Tibial artery (tissue), 4 donors: ENCODE results near the gene GLI3.

Experiments
- DNase-seq, 2 donors: peaks; one replicate each; pipeline ENCODE4 v3.0.0-alpha.2; 2019
- H3K27ac ChIP-seq, 2 donors: fragments of 200-600 bp; sonication (generic) in 1 of 2; 1 replicate in 1 of 2; 2 replicates in 1 of 2; pipeline ENCODE4 v1.5.1; 2018 to 2019; ENCODE audit warnings: mild to moderate bottlenecking in 1 of 2
- H3K27me3 ChIP-seq, 2 donors: fragments of 200-600 bp; sonication (generic) in 1 of 2; one replicate each; pipeline versions ENCODE4 v1.5.1 to v1.6.0; 2016 to 2019
- H3K36me3 ChIP-seq, 3 donors: fragments of 200-600 bp; sonication (generic) in 2 of 3; one replicate each; pipeline ENCODE4 v1.5.1; 2016 to 2019; ENCODE audit warnings: mild to moderate bottlenecking in 2 of 3
- H3K4me1 ChIP-seq, 4 donors: fragments of 200-600 bp; sonication (generic) in 2 of 4; 1 replicate in 3 of 4; 2 replicates in 1 of 4; pipeline ENCODE4 v1.5.1; 2016 to 2019
- H3K4me3 ChIP-seq, 2 donors: fragments of 200-600 bp; sonication (generic) in 1 of 2; 1 replicate in 1 of 2; 2 replicates in 1 of 2; pipeline ENCODE4 v1.5.1; 2018 to 2019; ENCODE audit warnings: mild to moderate bottlenecking in 2 of 2
- H3K9me3 ChIP-seq, 3 donors: fragments of 200-600 bp; sonication (generic) in 1 of 3; one replicate each; pipeline ENCODE4 v1.5.1; 2016 to 2019
- intact Hi-C: fragments of 100-400 bp; cut with DNase I; formaldehyde crosslinking; loops from one replicate; pipeline ENCODE4 v1.15.0; 2023; ENCODE audit warnings: low total_unique reads
- TF ChIP-seq, protein P1 (sequence below), 2 experiments: fragments of 200-600 bp in 1 of 2; fragments of 450-650 bp in 1 of 2; IDR thresholded peaks; one replicate each; pipeline ENCODE4 v1.5.1; 2017 to 2019; ENCODE audit warnings: antibody characterized with exemption in 2 of 2, mild to moderate bottlenecking in 1 of 2, moderate library complexity in 1 of 2

The GLI3 gene

DNA sequence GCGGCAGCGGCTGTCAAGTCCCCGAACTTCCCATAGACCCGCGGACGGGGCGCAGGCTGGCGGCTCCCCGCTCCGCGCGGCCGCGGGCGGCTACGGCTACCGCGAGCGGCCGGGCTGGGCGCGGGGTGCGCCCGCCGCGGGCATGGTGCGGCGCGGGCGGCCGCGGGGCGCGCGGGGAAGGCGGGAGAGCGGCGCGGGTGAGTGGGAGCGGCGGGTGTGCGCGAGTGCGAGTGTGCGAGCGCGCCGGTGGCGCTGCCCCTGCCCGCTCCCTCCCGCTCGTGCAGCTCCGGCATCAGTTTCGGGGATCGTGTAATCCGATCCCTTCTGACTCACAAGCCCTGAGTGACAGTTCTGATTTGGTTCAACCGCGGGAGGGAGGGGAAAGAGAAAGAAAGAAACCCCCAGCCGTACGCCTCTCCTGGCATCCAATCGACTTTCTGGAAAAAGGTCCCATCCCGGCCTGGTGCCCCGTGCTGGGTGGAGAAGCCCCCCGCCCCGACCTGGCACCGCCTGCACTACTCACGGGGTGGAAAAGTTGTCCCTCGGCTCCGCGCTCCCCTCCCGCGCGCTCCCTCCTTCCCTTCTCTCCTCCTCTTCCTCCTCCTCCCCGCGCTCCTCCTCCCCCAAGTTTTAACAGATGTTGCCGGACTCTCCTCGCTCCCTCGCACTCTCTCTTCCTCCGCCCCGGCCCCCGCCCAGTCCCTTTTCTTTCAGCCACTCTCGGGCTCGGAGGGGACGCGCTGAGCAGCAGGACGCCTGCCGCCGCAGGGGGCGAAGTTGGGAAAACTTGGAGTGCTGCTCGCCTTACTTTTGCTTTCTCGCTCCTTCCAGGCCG is at the start of gene GLI3:
Gene GLI3, minus strand, starts transcription at position 234 of the 835 bp plus-strand sequence. CDS start 13,956 bp downstream, outside the sequence.
- TF ChIP-seq, protein P1, sequence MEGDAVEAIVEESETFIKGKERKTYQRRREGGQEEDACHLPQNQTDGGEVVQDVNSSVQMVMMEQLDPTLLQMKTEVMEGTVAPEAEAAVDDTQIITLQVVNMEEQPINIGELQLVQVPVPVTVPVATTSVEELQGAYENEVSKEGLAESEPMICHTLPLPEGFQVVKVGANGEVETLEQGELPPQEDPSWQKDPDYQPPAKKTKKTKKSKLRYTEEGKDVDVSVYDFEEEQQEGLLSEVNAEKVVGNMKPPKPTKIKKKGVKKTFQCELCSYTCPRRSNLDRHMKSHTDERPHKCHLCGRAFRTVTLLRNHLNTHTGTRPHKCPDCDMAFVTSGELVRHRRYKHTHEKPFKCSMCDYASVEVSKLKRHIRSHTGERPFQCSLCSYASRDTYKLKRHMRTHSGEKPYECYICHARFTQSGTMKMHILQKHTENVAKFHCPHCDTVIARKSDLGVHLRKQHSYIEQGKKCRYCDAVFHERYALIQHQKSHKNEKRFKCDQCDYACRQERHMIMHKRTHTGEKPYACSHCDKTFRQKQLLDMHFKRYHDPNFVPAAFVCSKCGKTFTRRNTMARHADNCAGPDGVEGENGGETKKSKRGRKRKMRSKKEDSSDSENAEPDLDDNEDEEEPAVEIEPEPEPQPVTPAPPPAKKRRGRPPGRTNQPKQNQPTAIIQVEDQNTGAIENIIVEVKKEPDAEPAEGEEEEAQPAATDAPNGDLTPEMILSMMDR (IDR thresholded peaks at IDR 0.05) = peak; percentile 21 to 27
- intact Hi-C loops = no loop called here
- Histone ChIP-seq H3K9me3 (no peaks in the 10 kb centered on the region), H3K4me3 (peak within 1 kb of the TSS; percentile 76 to 83), H3K27ac (peak within 1 kb of the TSS; percentile 77 to 96), H3K36me3 (no peaks in the 10 kb centered on the region), H3K27me3 (no peaks in the 10 kb centered on the region), H3K4me1 (peaks cover 0 to 39% (median 8%) of the 10 kb centered on the region in 4 donors)
- peak; percentile 92 to 95 for DNase-seq

DNA sequence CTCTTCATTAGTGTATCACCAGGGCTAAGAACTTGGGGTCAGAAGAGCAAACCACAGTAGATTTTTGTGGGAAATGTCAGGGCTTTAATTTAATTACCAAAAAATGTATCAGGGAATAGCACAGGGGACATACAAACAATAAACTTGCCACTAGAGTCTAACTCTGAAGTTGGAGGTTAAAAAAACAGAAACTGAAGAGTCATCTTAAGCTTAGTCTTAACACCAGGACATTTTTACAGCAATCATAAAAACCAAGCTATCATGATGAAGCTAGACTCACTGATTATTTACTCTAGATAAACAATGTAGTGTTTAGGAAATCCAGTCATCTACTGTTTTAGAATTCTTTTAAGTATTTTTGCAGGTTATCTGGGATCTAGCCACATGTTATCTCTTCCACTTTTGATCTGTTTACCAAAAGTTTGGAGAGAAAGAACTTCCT is 48.4 kb upstream of the GLI3 start:
- Histone ChIP-seq H3K4me1 (no peaks in the 10 kb centered on the region), H3K9me3 (no peaks in the 10 kb centered on the region), H3K36me3 (no peaks in the 10 kb centered on the region), H3K4me3 (no peak overlapping the region), H3K27ac (no peak overlapping the region), H3K27me3 (no peaks in the 10 kb centered on the region)
- TF ChIP-seq, protein P1 (IDR thresholded peaks at IDR 0.05) = no peak
- intact Hi-C loops = no loop called here
- DNase-seq = no peak

DNA sequence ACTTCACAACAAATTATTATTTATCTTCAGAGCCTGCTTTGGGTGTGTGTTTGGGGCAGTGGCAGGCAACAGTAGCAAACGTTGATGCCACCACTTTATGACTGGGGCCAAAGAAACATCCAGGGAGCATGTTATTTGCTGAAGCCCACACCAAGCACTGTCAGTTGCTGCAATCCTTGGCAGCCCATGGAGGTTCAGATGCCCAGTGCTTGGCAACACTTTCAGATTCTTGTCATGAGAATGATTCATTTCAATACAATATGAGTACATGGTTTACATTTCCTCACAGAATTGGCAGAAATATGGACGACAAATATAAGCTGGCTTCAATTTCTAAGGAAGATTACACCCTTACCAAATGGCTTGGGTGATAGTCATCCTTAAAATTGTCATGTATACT is 46.5 kb upstream of the GLI3 start:
- intact Hi-C loops = no loop called here
- Histone ChIP-seq H3K27ac (no peak overlapping the region), H3K36me3 (no peaks in the 10 kb centered on the region), H3K4me1 (no peaks in the 10 kb centered on the region), H3K4me3 (no peak overlapping the region), H3K9me3 (no peaks in the 10 kb centered on the region), H3K27me3 (no peaks in the 10 kb centered on the region)
- DNase-seq = no peak
- TF ChIP-seq, protein P1 (IDR thresholded peaks at IDR 0.05) = no peak

DNA sequence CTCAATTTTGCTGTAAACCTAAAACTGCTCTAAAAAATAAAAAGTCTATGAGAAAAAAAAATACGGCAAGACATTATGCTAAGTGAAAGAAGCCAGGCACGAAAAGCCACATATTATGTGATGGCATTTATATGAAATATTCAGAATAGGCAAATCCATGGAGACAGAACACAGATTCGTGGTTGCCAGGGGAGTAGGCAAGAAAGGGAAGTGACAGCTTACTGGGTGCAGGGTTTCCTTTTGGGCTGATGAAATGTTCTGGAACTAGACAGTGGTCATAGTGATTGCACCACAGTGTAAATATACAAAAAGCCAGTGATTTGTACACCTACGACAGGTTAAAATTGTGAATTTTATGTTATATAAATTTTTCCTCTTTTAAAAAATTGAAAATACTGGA is 41.3 kb upstream of the GLI3 start:
- intact Hi-C loops = no loop called here
- DNase-seq = no peak

DNA sequence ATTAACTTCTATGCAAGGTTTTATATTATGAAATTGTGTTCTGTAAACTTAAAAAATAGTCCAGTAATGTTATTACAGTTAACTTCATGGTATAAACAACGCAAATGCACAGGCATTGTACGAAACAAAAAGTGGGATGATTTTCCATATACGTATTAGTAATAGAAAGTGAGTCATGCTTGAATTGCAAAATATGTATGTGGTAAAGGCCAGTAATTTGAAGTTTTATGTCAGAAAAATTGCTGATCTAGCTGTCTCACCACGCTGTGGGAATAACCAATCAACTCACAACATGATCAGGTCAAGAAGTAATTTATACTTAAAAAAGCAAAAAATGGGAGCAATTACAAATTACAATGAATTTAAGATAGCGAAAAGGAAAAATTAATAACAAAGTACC is 37.0 kb upstream of the GLI3 start:
- TF ChIP-seq, protein P1 (IDR thresholded peaks at IDR 0.05) = no peak
- H3K27ac ChIP-seq = no peak overlapping the region

More for the DNA sequence above, 41.3 kb upstream of the GLI3 start:
- Histone ChIP-seq H3K27ac (no peak overlapping the region), H3K36me3 (no peaks in the 10 kb centered on the region), H3K27me3 (no peaks in the 10 kb centered on the region), H3K4me3 (no peak overlapping the region), H3K4me1 (no peaks in the 10 kb centered on the region), H3K9me3 (no peaks in the 10 kb centered on the region)
- TF ChIP-seq, protein P1 (IDR thresholded peaks at IDR 0.05) = no peak

More for the DNA sequence above, 37.0 kb upstream of the GLI3 start:
- Histone ChIP-seq H3K27me3 (no peaks in the 10 kb centered on the region), H3K4me3 (no peak overlapping the region), H3K9me3 (no peaks in the 10 kb centered on the region), H3K36me3 (no peaks in the 10 kb centered on the region), H3K4me1 (no peaks in the 10 kb centered on the region)
- no peak for DNase-seq
- intact Hi-C loops = no loop called here
